ENCODE measurements around the gene ATP11B.

- TF ChIP-seq POLR2AphosphoS5 (IDR thresholded peaks at IDR 0.05; ENCODE audit: borderline replicate concordance, low read depth, low read length) (no peak), EZH2 (IDR thresholded peaks at IDR 0.05) (no peak)
Observed at GRCh38 chr3:182935803-182936202, 142.5 kb downstream of the ATP11B start.
